Bronchial epithelial cell (primary cell): ENCODE data around the gene TRIM66. TPM values are rescaled to one million over a fixed set of nuclear protein-coding genes. Genes with fewer than 3 reads are reported as not detected.

Experiments
- DNase-seq: peaks from one replicate; pipeline ENCODE4 v3.0.0-alpha.2; 2010; ENCODE audit warnings: low read depth
- FAIRE-seq: peaks from 2 replicates; lab custom pipeline; 2011; peaks lifted over from hg19 to GRCh38; lab: Jason Lieb, UNC
- H3K27me3 ChIP-seq: 2 replicates; pipeline ENCODE4 v1.5.1; 2011; ENCODE audit warnings: low read length; ENCODE audit not compliant: control insufficient read depth, insufficient read depth
- H3K36me3 ChIP-seq: 2 replicates; pipeline ENCODE4 v1.5.1; 2011; ENCODE audit warnings: low read length; ENCODE audit not compliant: control insufficient read depth, insufficient read depth
- H3K4me3 ChIP-seq: 2 replicates; pipeline ENCODE4 v1.5.1; 2011; ENCODE audit warnings: mild to moderate bottlenecking, low read depth, low read length, control low read depth
- total RNA-seq: library from RNA; depleted of rRNA; stranded (reverse); fragments of >200 nt; gene quantifications from 2 replicates; pipeline ENCODE4 v1.2.1, GENCODE V29; 2014
- TF ChIP-seq, protein P1 (sequence below): IDR thresholded peaks from 2 replicates; pipeline ENCODE4 v1.5.1; 2011; ENCODE audit warnings: mild to moderate bottlenecking, moderate library complexity, low read length, control low read depth, inconsistent platforms; ENCODE audit not compliant: insufficient read depth, severe bottlenecking

Gene TRIM66
- total RNA-seq, 1 donor from 2014 or later, result 4.2 TPM

DNA sequence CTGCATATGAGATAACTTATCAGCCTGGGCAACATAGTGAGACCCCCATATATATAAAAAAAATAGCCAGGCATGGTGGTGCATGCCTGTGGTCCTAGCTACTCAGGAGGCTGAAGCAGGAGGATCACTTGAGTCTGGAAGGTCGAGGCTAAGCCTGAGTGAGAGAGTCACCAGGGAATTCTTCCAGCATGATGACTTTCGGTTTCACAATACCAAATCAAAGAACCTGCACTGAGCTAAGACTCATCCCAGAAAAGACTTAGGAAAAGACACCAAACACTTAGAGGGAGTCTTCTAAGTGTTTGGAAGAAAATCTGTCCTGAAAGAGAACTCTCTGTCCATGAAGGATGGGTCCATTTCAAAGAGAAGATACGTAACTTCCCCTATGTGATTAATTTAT lies 101.2 kb downstream of the TRIM66 start:
- Histone ChIP-seq H3K4me3 (no peak overlapping the region), H3K27me3 (no peaks in the 10 kb centered on the region), H3K36me3 (no peaks in the 10 kb centered on the region)
- FAIRE-seq (no peak), DNase-seq (no peak)
- TF ChIP-seq, protein P1, sequence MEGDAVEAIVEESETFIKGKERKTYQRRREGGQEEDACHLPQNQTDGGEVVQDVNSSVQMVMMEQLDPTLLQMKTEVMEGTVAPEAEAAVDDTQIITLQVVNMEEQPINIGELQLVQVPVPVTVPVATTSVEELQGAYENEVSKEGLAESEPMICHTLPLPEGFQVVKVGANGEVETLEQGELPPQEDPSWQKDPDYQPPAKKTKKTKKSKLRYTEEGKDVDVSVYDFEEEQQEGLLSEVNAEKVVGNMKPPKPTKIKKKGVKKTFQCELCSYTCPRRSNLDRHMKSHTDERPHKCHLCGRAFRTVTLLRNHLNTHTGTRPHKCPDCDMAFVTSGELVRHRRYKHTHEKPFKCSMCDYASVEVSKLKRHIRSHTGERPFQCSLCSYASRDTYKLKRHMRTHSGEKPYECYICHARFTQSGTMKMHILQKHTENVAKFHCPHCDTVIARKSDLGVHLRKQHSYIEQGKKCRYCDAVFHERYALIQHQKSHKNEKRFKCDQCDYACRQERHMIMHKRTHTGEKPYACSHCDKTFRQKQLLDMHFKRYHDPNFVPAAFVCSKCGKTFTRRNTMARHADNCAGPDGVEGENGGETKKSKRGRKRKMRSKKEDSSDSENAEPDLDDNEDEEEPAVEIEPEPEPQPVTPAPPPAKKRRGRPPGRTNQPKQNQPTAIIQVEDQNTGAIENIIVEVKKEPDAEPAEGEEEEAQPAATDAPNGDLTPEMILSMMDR, result no peak

GRCh38 chr11:8577791-8578581 lies 104.5 kb downstream of the TRIM66 start:
- no peak overlapping the region for H3K4me3 ChIP-seq
- DNase-seq, result peak; percentile 85
- FAIRE-seq, result no peak
- H3K36me3 ChIP-seq, result no peaks in the 10 kb centered on the region
- H3K27me3 ChIP-seq, result no peaks in the 10 kb centered on the region
- TF ChIP-seq, protein P1, result no peak

GRCh38 chr11:8574798-8575197 lies 107.7 kb downstream of the TRIM66 start:
- no peak for DNase-seq
- no peaks in the 10 kb centered on the region for H3K27me3 ChIP-seq
- H3K4me3 ChIP-seq, result no peak overlapping the region
- TF ChIP-seq, protein P1, result no peak
- no peaks in the 10 kb centered on the region for H3K36me3 ChIP-seq
- no peak for FAIRE-seq

- FAIRE-seq (no peak), DNase-seq (no peak)
- Histone ChIP-seq H3K36me3 (no peaks in the 10 kb centered on the region), H3K27me3 (no peaks in the 10 kb centered on the region), H3K4me3 (no peak overlapping the region)
- TF ChIP-seq, protein P1, result no peak
Observed at GRCh38 chr11:8573777-8574176, 108.7 kb downstream of the TRIM66 start.

DNA sequence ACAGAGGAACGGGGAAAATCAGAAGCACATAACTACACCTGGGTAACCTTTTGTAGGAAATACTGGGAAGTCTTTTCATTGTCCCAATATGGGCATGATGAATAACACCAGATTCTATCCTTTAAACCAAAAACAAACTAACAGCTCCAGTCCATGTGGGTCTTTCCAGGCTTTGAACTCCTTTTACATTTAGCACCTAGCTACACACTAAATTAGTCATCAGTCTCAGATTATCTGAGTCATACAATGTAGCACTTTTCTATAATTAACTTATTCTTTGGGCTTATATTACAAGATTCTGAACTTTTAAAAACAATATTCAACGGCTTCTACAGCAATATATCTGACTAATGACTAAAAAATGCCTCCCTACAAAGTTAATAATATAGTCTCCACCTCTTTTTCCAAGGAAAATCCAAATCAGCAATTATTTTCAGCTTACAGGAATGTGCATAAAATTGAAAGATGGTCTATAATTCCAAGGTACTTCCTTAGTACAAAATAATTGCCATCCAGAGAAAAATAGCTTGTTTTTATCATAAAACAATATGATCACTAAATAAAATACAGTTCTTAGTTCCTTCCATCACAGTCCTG lies 114.8 kb downstream of the TRIM66 start:
- H3K36me3 ChIP-seq, result no peaks in the 10 kb centered on the region
- FAIRE-seq, result no peak
- H3K27me3 ChIP-seq, result no peaks in the 10 kb centered on the region
- H3K4me3 ChIP-seq, result no peak overlapping the region
- peak; percentile 88 for DNase-seq
- TF ChIP-seq, protein P1, result no peak
